HG03060 (cell line): Measurements from ENCODE around the gene SLC38A5.
"Not testable (repeated sequence)": the region's sequence is repeated elsewhere in the genome, so short reads cannot be mapped to it uniquely, and the experiment has no call there.

Experiments used
- ATAC-seq: cut with Tn5 transposase; IDR thresholded peaks from one replicate; pipeline ENCODE4 v1.9.1; 2021; ENCODE audit warnings: low read depth, moderate number of reproducible peaks; ENCODE audit not compliant: unreplicated experiment

The SLC38A5 gene

DNA sequence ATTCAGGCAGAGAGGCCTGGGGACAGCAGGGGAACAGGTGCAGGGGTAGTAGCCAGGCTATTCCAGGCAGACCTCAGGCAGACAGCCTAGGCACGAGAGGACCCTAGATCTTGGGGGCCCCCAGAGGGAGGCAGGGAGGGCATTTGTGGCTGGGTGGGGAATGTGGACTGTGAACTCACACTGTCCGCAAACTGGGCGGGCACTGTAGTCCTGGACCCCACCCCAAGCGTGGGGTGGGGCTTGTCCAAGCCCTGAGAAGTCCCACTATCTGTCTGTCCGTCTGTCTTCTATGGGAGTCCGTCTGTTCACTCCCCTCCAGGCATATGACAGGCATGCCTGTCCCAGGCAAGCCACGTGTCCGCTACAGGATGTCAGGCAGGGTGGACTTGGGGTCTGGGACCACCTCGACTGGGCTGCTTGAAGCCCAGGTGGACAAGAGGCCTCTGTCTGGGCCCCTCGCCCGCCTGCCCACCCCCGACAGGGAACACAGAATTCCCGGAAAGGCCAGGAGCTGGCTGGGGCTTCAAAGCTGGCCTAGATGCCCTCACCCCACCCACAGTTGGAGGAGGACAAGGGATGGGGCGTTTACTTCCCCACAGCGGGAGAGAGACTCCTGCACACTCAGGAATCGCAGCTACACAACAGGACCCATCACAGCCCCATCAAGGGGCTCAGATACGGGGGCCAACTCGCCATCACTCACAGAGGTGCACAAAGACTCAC, at the start of gene SLC38A5:
SLC38A5 (minus strand) TSS at position 151 of the 723 bp plus-strand sequence. CDS start 2,336 bp downstream, outside the sequence.
- no peak for ATAC-seq

DNA sequence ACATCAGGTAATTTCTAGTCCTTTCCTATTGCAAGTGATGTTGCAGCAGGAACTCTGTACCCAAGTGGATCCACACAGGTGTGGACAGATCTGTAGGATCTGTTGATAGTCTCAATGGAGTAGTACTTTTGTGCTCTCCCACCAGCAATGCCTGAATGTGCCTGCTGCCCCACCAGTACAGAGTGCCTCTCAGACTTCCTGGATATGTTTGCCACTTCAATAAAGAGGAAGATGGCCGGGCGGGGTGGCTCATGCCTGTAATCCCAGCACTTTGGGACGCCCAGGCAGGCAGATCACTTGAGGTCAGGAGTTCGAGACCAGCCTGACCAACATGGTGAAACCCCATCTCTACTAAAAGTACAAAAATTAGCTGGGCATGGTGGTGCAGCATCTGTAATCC, 49.4 kb upstream of the SLC38A5 start:
- not testable (repeated sequence) for ATAC-seq

DNA sequence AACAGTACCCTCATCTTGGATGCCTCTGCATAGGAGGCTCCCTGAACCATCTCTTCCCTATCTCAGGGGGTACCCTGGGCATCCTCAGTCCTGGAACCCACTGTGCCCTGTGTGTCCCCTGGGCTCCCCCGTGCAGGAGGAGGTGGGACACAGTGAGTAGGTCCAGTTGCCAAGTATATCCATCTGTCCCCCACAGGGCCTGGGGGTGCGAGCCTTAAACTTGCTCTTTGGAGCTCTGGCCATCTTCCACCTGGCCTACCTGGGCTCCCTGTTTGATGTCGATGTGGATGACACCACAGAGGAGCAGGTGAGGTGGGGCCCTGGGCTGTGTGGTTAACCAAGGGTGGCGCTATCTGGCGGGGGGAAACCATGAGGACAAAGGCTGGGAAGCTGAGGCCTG, 46.9 kb upstream of the SLC38A5 start:
- no peak for ATAC-seq

DNA sequence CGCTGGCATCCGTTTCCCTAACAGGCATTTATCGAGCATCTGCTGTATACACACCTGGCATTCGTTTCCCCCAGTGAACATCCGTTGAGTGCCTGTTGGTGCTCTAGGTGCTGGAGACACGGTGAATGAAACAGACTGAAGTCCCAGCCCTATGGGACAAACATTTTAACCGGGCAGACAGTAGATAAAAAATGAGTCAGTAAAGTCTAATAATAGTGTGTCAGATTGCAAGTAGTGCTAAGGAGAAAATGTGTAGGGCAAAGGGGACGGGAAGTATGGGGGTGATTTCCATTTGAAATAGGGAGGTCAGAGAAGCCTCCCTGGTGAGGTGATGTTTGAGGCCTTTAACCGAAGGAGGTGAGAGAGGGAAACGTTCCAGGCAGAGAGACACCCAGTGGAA, 46.2 kb upstream of the SLC38A5 start:
- ATAC-seq = no peak

DNA sequence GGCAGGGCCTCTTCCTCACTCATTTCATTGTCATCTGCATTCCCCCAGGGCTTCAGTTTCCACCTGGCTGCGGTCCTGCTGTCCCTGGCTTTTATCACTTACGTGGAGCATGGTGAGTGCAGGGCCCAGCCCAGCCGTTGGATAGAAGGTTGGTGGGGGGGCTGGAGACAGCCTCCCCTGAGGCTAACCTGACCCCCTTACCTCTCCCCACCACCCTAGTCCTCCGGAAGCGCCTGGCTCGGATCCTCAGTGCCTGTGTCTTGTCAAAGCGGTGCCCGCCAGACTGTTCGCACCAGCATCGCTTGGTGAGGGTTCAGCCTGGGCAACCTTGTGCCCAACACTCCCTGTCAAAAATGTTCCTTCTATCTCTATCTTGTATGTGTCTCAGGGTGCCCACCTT, 45.8 kb upstream of the SLC38A5 start:
- no peak for ATAC-seq

DNA sequence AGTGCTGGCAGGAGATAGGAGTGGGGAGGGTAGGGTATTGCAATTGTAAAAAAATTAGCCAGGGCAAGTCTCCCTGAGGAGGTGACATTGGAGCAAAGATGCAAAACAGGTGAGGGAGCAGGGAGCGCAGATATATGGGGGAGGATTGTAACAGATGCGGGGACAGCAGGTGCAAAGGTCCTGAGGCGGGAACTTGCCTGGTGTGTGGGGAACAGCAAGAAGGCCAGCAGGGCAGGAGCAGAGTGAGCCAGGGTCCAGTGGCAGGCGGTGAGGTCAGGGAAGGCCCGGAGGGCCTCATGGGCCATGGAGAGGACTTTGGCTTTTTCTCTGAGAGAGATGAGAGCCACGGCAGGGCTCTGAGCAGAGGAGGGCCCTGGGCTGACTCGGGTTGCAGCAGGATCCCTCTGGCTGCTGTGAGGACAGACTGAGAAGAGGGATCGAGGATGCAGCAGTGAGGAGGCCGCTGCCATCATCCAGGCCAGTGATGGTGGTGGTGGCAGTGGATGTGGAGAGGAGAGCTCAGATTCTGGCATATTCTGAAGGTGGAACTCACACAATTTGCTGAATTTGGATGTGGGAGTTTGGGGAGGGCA, 44.9 kb upstream of the SLC38A5 start:
- ATAC-seq = no peak

DNA sequence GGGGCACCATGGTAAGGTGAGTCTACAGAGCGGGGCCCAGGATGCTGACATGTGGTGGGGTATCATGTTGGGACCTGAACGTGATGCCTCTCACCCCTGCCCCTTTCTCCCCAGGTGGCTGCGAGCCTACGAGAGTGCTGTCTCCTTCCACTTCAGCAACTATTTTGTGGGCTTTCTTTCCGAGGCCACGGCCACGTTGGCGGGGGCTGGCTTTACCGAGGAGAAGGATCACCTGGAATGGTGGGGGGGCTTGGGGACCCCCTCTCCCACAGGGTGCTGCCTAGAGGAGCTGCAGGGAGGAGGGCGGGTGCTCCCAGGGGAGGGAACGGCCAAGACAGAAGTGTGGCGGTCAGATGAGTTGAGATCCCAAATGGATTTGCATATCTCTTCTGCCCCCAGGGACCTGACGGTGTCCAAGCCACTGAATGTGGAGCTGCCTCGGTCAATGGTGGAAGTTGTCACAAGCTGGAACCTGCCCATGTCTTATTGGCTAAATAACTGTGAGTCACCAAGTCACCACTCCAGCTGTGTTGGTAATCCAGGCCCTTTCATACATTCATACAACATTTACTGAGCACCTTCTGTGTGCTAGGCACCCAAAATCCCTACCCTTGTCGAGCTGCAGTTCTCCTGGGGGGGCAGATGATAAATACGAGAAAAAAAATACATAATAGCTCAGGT, 44.2 kb upstream of the SLC38A5 start:
- ATAC-seq = no peak

DNA sequence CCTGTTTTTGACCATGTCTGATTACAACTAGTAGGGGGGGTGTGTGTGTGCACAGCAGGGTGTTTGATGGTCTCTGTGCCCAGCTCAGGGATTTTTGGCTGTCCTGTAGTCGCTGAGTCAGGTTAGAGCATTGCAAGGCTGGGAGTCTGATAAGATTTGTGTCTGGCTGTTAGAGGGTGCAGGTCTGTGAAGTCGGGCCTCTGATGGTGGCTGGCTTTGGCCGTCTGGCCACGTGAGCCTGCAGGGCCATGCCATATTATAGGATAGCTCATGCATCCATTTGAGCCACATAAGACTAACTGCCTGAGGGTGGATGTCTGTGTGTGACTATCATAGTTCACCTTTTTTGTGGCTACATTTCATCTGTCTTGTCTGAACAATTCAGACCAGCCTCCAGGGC, 43.6 kb upstream of the SLC38A5 start:
- ATAC-seq = no peak

DNA sequence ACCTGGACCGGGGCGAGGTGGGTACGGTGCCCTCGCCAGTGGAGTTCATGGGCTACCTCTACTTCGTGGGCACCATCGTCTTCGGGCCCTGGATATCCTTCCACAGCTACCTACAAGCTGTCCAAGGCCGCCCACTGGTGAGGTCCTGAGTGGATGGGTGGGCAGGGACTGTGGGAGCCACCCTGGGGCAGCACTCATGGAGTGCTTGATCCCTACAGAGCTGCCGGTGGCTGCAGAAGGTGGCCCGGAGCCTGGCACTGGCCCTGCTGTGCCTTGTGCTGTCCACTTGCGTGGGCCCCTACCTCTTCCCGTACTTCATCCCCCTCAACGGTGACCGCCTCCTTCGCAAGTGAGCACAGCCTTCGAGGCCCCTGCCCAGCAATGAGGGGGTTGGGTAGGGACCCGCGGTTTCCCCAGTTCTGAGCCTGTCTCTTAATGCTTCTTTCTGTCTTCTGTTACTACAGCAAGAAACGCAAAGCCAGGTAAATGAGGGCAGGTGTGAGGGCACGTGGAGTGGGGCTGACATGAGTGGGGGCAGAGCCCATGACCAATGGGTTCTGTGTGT, 42.4 kb upstream of the SLC38A5 start:
- no peak for ATAC-seq

DNA sequence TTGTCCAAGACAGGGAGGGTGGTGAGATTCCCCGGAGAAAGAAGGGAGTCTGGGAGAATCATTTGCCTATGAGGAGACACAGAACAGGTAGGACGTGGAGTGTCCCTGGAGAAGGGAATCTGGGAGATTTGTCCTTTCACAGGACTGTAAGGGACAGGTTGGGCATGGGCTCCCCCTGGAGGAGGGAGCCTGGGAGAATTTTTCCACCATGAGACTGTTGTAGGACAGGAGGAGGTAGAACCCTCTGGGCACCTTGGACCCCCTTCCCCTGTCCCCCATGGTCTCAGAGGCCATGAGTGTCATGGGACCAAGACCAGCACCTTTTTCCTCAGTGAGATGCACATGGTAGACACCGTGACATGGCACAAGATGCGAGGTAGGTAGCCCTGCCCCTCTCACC, 41.5 kb upstream of the SLC38A5 start:
- no peak for ATAC-seq

DNA sequence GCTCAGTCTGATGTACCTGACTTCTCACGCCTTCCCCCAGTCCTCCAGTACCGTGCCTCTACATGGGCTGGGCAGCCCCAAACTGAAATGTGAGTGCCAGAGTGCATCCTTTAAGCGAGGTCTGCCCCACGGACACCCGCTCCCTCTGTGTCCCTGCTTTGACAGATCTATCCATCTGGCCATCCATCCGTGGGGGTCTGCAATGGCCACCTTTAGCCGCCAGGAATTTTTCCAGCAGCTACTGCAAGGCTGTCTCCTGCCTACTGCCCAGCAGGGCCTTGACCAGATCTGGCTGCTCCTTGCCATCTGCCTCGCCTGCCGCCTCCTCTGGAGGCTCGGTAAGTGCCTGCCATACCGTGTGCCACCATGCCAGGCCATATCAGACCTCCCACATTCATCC, 39.6 kb upstream of the SLC38A5 start:
- ATAC-seq = no peak

DNA sequence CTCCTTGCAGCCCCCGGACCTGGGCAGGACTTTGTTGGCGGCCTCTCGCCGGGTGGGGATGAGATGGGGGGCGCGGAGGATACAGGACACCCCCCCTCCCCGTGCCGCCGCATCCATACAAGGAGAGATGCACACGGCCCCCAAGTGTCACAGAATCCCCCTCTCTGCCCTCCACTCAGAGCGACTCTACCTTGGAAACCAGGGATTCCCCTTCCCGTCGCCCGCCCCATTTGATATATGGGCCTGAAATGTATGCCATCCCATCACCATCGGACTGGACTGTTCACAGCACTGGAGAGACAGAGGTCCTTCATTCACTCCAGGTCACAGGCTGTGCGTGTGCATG, 39.2 kb upstream of the SLC38A5 start:
- no peak for ATAC-seq

DNA sequence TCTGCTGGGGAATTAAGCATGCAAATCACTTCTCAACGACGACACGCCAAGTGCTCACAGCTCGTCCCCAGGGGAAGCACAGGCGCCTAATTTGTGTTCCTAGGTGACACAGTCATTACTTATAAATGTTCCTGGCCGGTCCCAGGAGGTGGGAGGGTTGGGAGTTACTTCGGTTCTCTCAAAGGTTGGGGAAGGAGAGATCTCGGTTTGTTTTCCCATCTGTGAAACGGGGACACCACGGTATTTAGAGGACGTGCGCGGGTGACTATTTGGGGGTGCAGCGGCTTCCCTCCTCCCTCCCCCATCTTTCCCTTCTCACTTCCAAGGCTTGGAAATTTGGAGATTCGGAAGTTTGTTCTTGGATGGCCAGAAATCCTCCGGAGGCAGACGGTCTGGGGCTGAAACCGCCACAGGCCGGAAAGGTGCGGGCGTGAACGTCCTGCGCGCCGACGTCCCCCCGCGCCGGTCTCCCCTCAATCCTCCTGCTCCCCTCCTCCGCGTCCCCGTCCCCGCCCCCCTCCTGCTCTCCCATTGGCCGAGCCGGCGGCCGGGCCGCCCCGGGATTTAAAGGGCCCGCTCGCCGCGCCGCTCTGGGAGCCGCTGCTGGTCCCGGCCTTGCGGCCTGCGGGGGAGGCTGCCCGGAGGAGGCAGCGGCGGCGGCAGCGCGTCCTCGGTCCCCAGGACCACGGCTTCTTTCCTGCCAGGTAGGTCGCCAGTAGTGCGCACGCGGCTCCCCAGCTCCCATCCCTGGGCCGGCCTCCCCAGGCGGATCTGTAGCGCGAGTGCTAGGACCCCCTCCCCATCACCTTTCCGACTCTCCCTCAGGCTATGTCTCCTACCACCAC, 38.6 kb upstream of the SLC38A5 start, which contains the start of gene PORCN:
PORCN (plus strand) TSS at position 593 of the 845 bp plus-strand sequence. CDS start 829 bp downstream, outside the sequence.
- no peak for ATAC-seq

DNA sequence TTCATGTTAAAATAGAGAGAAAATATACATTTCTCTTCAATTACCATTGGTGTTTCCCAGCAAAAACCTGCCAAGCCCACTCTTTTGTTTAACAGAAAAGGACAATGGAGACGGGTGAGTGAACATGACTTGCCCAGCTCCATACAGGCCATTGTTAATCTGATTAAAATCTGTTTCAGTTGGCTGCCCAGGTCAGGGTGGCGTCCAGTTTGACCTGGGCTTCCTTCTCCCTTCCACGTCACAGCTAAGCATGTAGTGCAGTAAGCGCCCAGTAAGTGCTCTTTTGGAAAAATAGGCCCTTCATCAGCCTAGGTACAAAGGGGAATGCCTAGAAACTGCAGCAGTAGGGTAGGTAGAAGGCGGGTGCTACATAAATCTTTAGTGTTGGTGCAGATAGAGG, 37.2 kb upstream of the SLC38A5 start:
- ATAC-seq = no peak

DNA sequence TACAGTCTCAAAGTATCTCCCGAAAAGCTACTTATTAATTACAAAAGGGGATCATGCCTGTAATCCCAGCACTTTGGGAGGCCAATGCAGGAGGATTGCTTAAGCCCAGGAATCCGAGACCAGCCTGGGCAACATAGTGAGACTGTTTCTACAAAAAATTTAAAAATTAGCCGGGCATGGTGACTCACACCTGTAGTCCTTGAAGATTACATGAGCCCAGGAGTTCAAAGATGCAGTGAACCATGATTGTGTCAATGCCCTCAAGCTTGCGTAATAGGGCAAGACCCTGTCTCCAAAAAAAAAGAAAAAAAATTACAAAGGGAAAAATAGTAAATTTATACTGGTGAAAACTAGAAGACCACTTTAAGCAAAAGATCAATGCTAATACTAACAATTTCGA, 35.4 kb upstream of the SLC38A5 start:
- ATAC-seq = no peak

DNA sequence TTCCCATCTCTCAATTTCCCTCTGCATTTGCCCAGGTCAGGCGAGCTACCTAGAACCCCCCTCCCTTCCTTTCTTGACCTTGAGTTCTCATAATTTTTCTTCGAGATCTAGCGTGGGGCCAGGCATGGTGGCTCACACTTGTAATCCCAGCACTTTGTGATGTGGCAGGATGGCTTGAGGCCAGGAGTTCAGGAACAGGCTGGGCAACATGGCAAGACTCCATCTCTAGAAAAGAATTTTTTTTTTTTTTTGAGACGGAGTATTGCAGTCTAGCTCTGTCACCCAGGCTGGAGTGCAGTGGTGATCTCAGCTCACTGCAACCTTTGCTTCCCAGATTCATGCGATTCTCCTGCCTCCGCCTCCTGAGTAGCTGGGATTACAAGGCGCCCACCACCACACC, 34.2 kb upstream of the SLC38A5 start:
- ATAC-seq = no peak

DNA sequence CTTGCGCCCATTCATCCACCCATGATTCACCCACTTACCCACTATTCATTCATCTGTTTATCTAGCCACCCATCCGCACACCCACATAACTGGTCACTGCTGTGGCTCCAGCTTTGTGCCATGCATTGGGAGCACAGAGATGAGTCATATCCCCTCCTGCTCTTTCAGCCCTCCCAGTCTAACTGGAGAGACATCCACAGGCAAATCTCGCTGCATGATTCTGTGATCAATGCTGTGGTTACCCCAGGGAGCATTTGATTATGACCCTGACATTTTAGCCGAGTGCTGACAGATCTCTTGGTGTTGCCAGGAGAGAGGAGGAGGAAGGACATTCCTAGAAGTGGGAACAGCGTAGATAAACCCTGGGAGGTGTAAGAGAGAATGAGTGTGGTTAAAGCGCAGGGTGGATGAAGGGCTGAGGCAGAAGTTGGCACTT, 28.3 kb upstream of the SLC38A5 start:
- ATAC-seq = no peak

DNA sequence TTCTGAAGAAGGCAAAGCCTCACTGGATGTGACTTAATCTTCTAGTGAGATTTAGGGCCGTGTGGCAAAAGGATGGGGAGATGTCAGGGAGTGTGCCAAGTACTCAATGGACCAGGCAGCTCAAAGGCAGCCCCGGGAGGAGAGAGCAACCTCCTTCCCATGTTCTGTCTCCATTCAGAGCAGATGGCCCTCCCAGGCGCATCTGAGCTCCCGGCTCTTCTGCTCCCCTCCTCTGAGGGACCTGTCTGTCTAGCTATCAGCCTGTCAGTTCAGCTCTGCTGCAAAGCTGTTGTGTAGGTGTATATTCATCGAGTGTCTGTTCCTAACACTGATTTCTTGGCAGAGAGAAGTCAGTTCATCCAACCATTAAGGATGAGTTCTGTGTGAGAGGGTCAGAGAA, 27.8 kb upstream of the SLC38A5 start:
- no peak for ATAC-seq

DNA sequence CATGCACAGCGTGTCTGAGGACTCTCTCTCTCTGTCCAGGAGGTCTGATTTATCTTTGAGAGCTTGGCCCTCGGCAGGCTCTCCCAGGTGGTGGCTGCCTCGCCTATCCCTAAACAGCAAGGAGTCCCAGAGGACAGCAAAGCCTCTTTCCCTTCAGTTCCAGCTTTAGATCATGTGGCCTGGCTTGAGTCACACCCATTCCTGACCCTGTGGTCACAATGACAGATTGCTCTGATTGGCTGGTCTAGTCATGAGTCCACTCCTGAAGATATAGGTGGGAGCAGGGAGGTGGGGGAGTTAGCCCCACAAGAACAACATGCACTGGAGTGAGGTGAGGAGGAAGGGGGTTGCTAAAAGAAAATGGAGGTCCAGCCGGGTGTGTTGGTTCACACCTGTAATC, 26.6 kb upstream of the SLC38A5 start:
- no peak for ATAC-seq

DNA sequence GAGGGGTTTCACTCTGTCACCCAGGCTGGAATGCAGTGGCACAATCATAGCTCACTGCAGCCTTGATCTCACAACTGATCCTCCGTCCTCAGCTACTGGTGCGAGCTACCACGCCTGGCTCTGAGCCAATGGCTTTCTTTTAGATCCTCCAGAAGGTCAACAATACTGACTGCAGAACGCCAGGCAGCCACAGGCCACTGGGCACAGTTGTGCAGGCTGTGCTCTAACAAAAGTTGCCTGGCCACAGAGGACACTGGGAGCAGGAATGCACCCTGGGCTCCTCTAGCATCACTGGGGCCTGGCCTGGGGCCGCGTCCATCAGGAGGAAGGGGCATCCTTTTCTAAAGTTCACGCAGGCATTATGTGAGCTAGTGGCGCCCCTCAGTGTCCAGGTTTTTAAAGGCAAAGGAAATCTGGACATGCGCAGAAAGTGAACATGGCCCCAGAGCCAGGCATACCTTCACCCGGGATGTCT, 23.9 kb upstream of the SLC38A5 start:
- ATAC-seq = no peak
